ENCODE results near the gene SREBF2. TPM values are rescaled to one million over a fixed set of nuclear protein-coding genes. Genes with fewer than 3 reads are reported as not detected.

Gene SREBF2
- total and polyA plus RNA-seq, 2 of the 8 experiments (the other 6 are each of a cell fraction or from before 2014, with no cell fraction given) = 125 to 144 TPM

DNA sequence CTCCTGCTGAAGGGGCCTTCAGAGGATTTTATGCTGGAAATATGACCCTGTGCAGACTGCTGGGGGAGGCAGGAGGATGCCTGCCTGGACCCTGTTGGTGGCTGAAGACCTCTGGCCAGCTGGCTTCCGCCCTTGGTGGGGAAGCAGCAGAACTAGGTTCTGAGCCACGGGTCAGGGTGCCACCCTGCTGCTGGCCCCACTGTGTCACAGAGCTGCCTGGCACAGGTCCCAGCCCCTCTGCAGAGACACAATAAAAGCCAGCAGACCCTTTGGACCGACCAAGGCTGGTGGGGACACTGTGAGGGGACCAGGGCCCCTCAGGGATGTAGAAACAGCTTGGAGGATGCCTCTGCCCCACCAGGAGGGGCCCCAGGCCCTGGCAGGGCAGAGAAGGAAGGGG, 6.9 kb upstream of the SREBF2 start (continued):
- TF ChIP-seq, protein P1, sequence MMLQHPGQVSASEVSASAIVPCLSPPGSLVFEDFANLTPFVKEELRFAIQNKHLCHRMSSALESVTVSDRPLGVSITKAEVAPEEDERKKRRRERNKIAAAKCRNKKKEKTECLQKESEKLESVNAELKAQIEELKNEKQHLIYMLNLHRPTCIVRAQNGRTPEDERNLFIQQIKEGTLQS (IDR thresholded peaks at IDR 0.05; ENCODE audit: insufficient read depth, low read depth, low read length) = no peak
- TF ChIP-seq CBX5 (IDR thresholded peaks at IDR 0.05; ENCODE audit: low read depth, low read length) (no peak), SIN3A (conservative IDR thresholded peaks at IDR 0.05 in 1 of 2, IDR thresholded peaks at IDR 0.05 in 1 of 2; ENCODE audit: low read depth in 1 of 2, low read length in 2 of 2) (no peak), ZNF274 (IDR thresholded peaks at IDR 0.05; ENCODE audit: borderline replicate concordance, extremely low read depth, low read length) (no peak)

Measured in H1 (cell line).